Prostate gland (tissue), 2 donors: ENCODE results near the gene PREPL.

ENCODE experiments used
- CTCF ChIP-seq, 4 experiments: fragments of 200-600 bp in 2 of 4; fragments of 450-650 bp in 2 of 4; sonication (generic) in 2 of 4; IDR thresholded peaks; 1 replicate in 3 of 4; 2 replicates in 1 of 4; pipeline ENCODE4 v1.5.1; 2016 to 2019; ENCODE audit warnings: antibody characterized with exemption in 4 of 4, mild to moderate bottlenecking in 2 of 4, moderate library complexity in 2 of 4
- POLR2A ChIP-seq: fragments of 450-650 bp; IDR thresholded peaks from one replicate; pipeline ENCODE4 v1.6.1; 2016; ENCODE audit warnings: antibody characterized with exemption, mild to moderate bottlenecking

- TF ChIP-seq POLR2A = no peak
- TF ChIP-seq CTCF (IDR thresholded peaks at IDR 0.05) = no peak
These were observed 78.1 kb downstream of the PREPL start for GRCh38 chr2:44283116-44283666.
